Endothelial cell (in vitro differentiated cells): ENCODE measurements around the gene ZNRF2. TPM values are rescaled to one million over a fixed set of nuclear protein-coding genes. Genes with fewer than 3 reads are reported as not detected.

Experiments used
- DNase-seq: peaks from one replicate; pipeline ENCODE4 v3.0.0; 2021; ENCODE audit warnings: low spot score
- H3K27ac Mint-ChIP-seq: one replicate; pipeline ENCODE4 v1.8.0; 2021; ENCODE audit warnings: mixed read lengths, inconsistent platforms; ENCODE audit not compliant: unreplicated experiment
- H3K27me3 Mint-ChIP-seq: one replicate; pipeline ENCODE4 v1.8.0; 2021; ENCODE audit warnings: mild to moderate bottlenecking, moderate library complexity, mixed read lengths, inconsistent platforms; ENCODE audit not compliant: unreplicated experiment
- H3K36me3 Mint-ChIP-seq: one replicate; pipeline ENCODE4 v1.8.0; 2021; ENCODE audit warnings: mild to moderate bottlenecking, low read depth, mixed read lengths, inconsistent platforms; ENCODE audit not compliant: unreplicated experiment
- H3K4me1 Mint-ChIP-seq: one replicate; pipeline ENCODE4 v1.8.0; 2021; ENCODE audit warnings: mild to moderate bottlenecking, mixed read lengths, inconsistent platforms; ENCODE audit not compliant: unreplicated experiment
- H3K4me3 Mint-ChIP-seq: one replicate; pipeline ENCODE4 v1.8.0; 2021; ENCODE audit warnings: mild to moderate bottlenecking, mixed read lengths, inconsistent platforms; ENCODE audit not compliant: unreplicated experiment
- H3K9me3 Mint-ChIP-seq: one replicate; pipeline ENCODE4 v1.8.0; 2021; ENCODE audit warnings: mixed read lengths, inconsistent platforms; ENCODE audit not compliant: unreplicated experiment
- CTCF ChIP-seq: fragments of 200-600 bp; sonication (generic); IDR thresholded peaks from one replicate; pipeline ENCODE4 v1.5.0; 2021; ENCODE audit warnings: antibody characterized with exemption; ENCODE audit not compliant: unreplicated experiment
- total RNA-seq: library from RNA; stranded (reverse); fragmentation: NEBNext Ultra II Directional; extraction: Animal tissue kit (Norgen Biotek cat#: 25700); gene quantifications from one replicate; pipeline ENCODE4 v1.2.1, GENCODE V29; 2021; ENCODE audit not compliant: unreplicated experiment

ZNRF2 gene
- total RNA-seq, 1 donor from 2014 or later, result 9.5 TPM

- DNase-seq, result no peak
- no peaks in the 10 kb centered on the region for H3K4me1 Mint-ChIP-seq
Observed at GRCh38 chr7:30365621-30366020, 81.2 kb downstream of the ZNRF2 start.

GRCh38 chr7:30366606-30367005 lies 82.2 kb downstream of the ZNRF2 start:
- H3K4me1 Mint-ChIP-seq, result no peaks in the 10 kb centered on the region
- no peak for TF ChIP-seq CTCF
- H3K27me3 Mint-ChIP-seq, result no peaks in the 10 kb centered on the region
- H3K27ac Mint-ChIP-seq, result no peak overlapping the region
- DNase-seq, result no peak
- no peak overlapping the region for H3K4me3 Mint-ChIP-seq
- no peaks in the 10 kb centered on the region for H3K9me3 Mint-ChIP-seq
- no peaks in the 10 kb centered on the region for H3K36me3 Mint-ChIP-seq

More at GRCh38 chr7:30365621-30366020, 81.2 kb downstream of the ZNRF2 start:
- H3K27me3 Mint-ChIP-seq, result no peaks in the 10 kb centered on the region
- H3K27ac Mint-ChIP-seq, result no peak overlapping the region
- no peak for TF ChIP-seq CTCF
- H3K36me3 Mint-ChIP-seq, result no peaks in the 10 kb centered on the region
- no peaks in the 10 kb centered on the region for H3K9me3 Mint-ChIP-seq
- no peak overlapping the region for H3K4me3 Mint-ChIP-seq

GRCh38 chr7:30367561-30367960 lies 83.2 kb downstream of the ZNRF2 start:
- no peak for DNase-seq
- Mint-ChIP-seq H3K27ac (no peak overlapping the region), H3K36me3 (no peaks in the 10 kb centered on the region), H3K9me3 (no peaks in the 10 kb centered on the region), H3K4me3 (no peak overlapping the region), H3K4me1 (no peaks in the 10 kb centered on the region), H3K27me3 (no peaks in the 10 kb centered on the region)
- TF ChIP-seq CTCF, result no peak

- H3K9me3 Mint-ChIP-seq, result no peaks in the 10 kb centered on the region
- TF ChIP-seq CTCF, result no peak
- no peak overlapping the region for H3K27ac Mint-ChIP-seq
- DNase-seq, result no peak
- H3K4me3 Mint-ChIP-seq, result no peak overlapping the region
- H3K36me3 Mint-ChIP-seq, result no peaks in the 10 kb centered on the region
- H3K4me1 Mint-ChIP-seq, result no peaks in the 10 kb centered on the region
- no peaks in the 10 kb centered on the region for H3K27me3 Mint-ChIP-seq
Observed at GRCh38 chr7:30369879-30370278, 85.5 kb downstream of the ZNRF2 start.

- no peak overlapping the region for H3K4me3 Mint-ChIP-seq
- DNase-seq, result no peak
- no peaks in the 10 kb centered on the region for H3K36me3 Mint-ChIP-seq
- no peaks in the 10 kb centered on the region for H3K27me3 Mint-ChIP-seq
- no peaks in the 10 kb centered on the region for H3K9me3 Mint-ChIP-seq
- no peaks in the 10 kb centered on the region for H3K4me1 Mint-ChIP-seq
- TF ChIP-seq CTCF, result no peak
- H3K27ac Mint-ChIP-seq, result no peak overlapping the region
Observed at GRCh38 chr7:30371321-30371720, 86.9 kb downstream of the ZNRF2 start.
